ENCODE measurements around the gene PPARG.
"Not testable (repeated sequence)": the region's sequence is repeated elsewhere in the genome, so short reads cannot be mapped to it uniquely, and the experiment has no call there.

PPARG gene

DNA sequence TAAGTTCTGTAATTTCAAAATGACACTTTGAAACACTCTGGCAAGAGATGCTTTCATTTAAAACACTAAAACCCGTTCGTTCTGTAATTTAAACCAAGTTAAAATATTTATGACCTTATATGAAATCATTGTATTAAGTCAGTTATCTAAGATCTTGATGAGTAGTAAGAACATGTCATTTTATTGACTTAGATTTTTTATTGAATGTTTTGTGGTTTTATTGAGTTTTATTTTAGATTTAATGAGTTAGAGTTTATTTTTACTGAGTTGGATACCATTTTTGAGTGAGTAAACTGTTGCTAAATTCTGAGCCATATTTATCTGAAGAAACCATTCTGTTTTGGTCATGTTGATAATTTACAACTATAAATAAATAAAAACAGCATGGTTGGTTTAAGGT, 94.3 kb downstream of the PPARG start:
- no peak overlapping the region for H3K4me3 ChIP-seq (ENCODE audit: low read depth, low read length)
- TF ChIP-seq CTCF (IDR thresholded peaks at IDR 0.05; ENCODE audit: borderline replicate concordance, insufficient read depth, low read depth, low read length) = no peak

DNA sequence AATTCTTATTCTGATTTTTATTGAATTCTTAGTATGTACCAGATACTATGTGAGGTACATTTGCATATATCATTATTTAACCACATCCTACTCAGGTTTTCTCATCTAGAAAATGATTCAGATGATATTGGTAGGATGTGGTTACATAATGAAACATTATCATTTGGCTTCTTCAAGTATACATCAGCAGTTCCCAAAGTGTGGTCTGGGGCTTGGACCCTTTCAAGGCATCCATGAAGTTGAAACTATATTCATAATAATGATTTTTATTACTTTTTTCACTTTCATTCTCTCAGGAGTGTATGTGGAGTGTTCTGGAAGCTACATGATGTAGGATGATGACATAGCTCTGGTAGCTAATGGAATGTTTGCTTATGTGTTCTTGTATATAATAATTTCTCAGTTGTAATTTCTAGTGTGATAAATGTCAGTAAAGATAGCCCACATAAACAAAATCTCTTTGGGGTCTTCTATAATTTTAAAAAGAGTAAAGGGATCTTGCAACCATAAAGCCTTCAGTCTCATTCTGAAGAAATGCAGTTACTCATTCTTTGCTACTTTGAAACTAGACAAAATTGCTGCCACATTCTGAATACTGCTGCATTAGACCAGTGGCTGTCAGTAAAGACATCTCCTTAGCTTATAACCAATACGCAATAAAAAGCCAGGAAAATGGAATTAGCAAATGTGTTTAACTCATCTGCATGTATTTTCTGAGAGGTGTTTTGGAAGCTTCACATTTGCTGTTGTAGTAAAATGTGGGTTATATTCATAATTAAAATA, 95.8 kb downstream of the PPARG start:
- no peak for TF ChIP-seq CTCF (IDR thresholded peaks at IDR 0.05; ENCODE audit: borderline replicate concordance, insufficient read depth, low read depth, low read length)
- H3K4me3 ChIP-seq (ENCODE audit: low read depth, low read length) = no peak overlapping the region

- not testable (repeated sequence) for H3K4me3 ChIP-seq (ENCODE audit: low read depth, low read length)
Observed at GRCh38 chr3:12386514-12387291, 97.8 kb downstream of the PPARG start.

DNA sequence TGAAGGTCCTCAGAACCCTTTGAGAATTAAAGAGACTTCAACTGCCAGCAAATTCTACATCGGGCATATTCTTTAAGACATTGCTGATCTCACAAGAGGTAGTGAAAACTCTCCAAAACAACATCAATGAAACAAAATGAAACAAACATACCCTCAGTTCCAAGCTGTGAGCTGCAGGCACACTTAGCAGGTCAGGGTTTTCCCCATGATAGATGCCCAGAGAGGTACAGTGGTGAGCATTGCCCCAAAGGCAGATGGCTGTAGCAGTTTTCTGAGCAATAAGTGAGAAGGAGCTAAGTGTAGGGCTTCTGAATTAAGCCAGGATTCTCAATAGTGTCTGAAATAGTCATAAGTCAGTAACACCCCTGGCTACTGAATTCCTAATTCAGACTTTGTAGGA, 99.3 kb downstream of the PPARG start:
- no peak overlapping the region for H3K4me3 ChIP-seq (ENCODE audit: low read depth, low read length)
- TF ChIP-seq CTCF (IDR thresholded peaks at IDR 0.05; ENCODE audit: borderline replicate concordance, insufficient read depth, low read depth, low read length) = no peak

DNA sequence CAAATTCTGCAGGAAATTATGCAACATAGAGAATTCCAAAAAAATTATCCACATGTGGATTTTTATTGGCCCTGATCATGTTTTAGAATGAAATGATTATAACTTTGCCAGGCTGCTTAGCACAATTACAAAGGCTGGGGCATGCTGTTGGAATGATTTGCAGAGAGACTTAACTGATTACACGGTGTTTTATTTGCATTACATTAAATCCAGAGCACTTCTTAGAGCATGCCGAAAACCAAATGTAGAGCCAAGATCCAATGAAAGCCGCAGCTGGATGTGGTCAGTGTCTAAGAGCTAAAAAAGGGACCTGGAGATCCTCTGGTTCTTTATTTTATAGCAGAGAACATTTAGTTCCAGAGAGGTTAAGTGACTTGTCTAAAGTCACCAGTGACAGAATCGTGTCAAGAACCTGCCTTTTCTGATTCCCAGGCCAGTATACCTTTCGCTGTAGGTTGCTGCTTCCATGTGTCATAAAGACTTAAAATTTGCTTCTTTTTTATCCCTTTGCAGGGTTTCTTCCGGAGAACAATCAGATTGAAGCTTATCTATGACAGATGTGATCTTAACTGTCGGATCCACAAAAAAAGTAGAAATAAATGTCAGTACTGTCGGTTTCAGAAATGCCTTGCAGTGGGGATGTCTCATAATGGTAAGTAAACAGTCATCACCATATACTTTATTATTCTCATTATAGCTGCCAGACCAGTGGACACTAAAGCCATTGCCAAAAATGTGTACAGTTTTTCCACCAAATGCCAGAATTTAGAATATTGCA, 103.4 kb downstream of the PPARG start:
- no peak overlapping the region for H3K4me3 ChIP-seq (ENCODE audit: low read depth, low read length)
- TF ChIP-seq CTCF (IDR thresholded peaks at IDR 0.05; ENCODE audit: borderline replicate concordance, insufficient read depth, low read depth, low read length) = no peak

DNA sequence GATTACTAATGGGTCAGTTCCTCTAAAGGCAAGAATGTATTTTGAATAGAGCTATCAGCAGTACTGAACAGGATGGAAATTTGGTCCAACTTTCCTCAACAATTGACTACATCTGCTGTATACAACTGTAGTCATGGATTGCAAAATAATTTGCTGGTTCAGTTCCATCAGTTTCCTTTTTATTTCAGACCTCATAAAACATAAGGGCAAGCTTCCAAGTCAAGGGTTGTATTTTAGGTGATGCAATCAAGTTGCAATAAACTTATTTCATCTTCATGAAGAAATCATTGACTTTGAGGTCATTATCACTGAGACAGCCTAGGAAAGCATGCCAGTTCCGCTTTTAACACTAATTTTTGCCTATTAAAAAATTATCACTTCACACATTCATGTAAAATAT, 105.0 kb downstream of the PPARG start:
- TF ChIP-seq CTCF (IDR thresholded peaks at IDR 0.05; ENCODE audit: borderline replicate concordance, insufficient read depth, low read depth, low read length) = no peak
- H3K4me3 ChIP-seq (ENCODE audit: low read depth, low read length) = no peak overlapping the region

- no peak for TF ChIP-seq CTCF (IDR thresholded peaks at IDR 0.05; ENCODE audit: borderline replicate concordance, insufficient read depth, low read depth, low read length)
- H3K4me3 ChIP-seq (ENCODE audit: low read depth, low read length) = no peak overlapping the region
Observed at GRCh38 chr3:12394569-12395271, 105.8 kb downstream of the PPARG start.
